ENCODE measurements around the gene CCDC3.
"Not testable (repeated sequence)": the region's sequence is repeated elsewhere in the genome, so short reads cannot be mapped to it uniquely, and the experiment has no call there.

CCDC3 gene

DNA sequence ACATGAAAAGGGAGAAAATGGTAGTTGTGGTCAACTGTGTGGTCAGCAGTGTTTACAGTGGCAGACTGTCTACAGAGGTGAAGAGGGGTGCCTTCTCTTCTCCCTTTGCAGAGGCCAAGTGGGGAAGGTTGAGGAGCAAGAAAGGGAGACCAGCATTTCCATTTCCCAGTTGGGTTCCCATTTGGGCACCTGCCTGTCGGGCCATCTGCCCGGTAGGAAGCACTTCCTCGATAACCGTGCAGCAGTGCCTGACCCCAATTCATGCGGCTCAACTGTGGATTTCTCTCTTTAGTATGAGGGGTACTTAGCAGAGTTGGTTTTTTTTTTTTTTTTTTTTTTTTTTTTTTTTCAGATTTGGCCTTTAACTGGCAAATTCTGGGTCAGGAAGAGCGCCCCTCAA, 127.0 kb downstream of the CCDC3 start:
- TF ChIP-seq, protein P1, sequence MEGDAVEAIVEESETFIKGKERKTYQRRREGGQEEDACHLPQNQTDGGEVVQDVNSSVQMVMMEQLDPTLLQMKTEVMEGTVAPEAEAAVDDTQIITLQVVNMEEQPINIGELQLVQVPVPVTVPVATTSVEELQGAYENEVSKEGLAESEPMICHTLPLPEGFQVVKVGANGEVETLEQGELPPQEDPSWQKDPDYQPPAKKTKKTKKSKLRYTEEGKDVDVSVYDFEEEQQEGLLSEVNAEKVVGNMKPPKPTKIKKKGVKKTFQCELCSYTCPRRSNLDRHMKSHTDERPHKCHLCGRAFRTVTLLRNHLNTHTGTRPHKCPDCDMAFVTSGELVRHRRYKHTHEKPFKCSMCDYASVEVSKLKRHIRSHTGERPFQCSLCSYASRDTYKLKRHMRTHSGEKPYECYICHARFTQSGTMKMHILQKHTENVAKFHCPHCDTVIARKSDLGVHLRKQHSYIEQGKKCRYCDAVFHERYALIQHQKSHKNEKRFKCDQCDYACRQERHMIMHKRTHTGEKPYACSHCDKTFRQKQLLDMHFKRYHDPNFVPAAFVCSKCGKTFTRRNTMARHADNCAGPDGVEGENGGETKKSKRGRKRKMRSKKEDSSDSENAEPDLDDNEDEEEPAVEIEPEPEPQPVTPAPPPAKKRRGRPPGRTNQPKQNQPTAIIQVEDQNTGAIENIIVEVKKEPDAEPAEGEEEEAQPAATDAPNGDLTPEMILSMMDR (IDR thresholded peaks at IDR 0.05; ENCODE audit: low read depth, low read length, missing control alignments), result no peak
- no peak overlapping the region for H3K4me3 ChIP-seq (ENCODE audit: low read depth, low read length)
- no peak for DNase-seq (ENCODE audit: low read depth)
- in situ Hi-C loops (cut with HindIII; ENCODE audit: low sequenced_read_pairs), result no loop called here

DNA sequence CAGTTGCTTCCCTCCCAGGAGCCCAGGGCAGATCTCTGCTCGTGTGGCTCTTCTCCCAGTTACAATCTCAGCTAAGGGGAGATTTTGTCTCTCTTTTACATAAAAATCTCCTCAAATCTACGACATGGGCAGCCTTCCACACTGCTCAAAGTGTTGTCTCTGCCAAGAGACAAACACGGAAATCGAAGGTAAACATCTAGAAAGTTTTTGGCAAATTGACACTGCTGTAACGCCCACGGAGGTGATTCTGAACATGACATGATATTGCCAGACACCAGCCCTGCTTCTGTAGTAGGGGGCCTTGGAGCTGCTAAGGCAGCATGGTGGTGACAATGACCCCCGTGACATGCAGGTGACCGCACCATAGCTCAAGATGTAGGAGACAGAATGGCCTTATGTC, 128.3 kb downstream of the CCDC3 start:
- no peak for DNase-seq (ENCODE audit: low read depth)
- TF ChIP-seq, protein P1 (IDR thresholded peaks at IDR 0.05; ENCODE audit: low read depth, low read length, missing control alignments), result no peak
- in situ Hi-C loops (cut with HindIII; ENCODE audit: low sequenced_read_pairs), result no loop called here
- no peak overlapping the region for H3K4me3 ChIP-seq (ENCODE audit: low read depth, low read length)

DNA sequence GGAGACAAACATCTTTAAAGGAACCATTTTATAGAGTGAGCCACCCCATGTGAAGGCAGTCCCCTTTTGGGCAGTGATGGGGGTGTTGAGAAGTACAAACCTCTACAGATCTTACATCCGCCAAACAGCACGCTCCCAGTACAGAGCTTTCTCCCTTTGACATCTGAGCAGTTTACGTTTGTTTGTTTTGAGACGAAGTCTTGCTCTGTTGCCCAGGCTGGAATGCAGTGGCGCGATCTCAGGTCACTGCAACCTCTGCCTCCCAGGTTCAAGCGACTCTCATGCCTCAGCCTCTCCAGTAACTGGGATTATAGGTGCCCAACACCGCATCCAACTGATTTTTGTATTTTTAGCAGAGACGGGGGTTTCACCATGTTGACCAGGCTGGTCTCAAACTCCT, 128.9 kb downstream of the CCDC3 start:
- in situ Hi-C loops (cut with HindIII; ENCODE audit: low sequenced_read_pairs), result no loop called here
- no peak for DNase-seq (ENCODE audit: low read depth)

DNA sequence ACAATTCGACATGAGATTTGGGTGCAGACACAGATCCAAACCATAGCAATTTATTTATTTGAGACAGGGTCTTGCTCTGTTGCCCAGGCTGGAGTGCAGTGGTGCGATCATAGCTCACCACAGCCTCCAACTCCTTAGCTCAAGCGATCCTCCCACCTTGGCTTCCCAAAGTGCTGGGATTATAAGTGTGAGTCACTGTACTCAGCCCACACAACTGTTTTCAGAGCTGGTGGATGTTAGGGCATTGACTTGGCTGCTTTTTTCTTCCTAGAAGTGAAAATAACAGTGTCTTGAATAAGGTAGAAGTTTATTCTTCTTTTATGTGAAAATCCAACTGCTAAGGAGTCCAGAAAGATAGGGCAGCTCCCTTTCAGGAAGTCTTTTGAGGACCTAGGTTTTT, 132.1 kb downstream of the CCDC3 start:
- no peak overlapping the region for H3K4me3 ChIP-seq (ENCODE audit: low read depth, low read length)
- no peak for DNase-seq (ENCODE audit: low read depth)
- in situ Hi-C loops (cut with HindIII; ENCODE audit: low sequenced_read_pairs), result no loop called here
- TF ChIP-seq, protein P1 (IDR thresholded peaks at IDR 0.05; ENCODE audit: low read depth, low read length, missing control alignments), result no peak

More for the DNA sequence above, 128.9 kb downstream of the CCDC3 start:
- no peak overlapping the region for H3K4me3 ChIP-seq (ENCODE audit: low read depth, low read length)
- TF ChIP-seq, protein P1 (IDR thresholded peaks at IDR 0.05; ENCODE audit: low read depth, low read length, missing control alignments), result no peak

DNA sequence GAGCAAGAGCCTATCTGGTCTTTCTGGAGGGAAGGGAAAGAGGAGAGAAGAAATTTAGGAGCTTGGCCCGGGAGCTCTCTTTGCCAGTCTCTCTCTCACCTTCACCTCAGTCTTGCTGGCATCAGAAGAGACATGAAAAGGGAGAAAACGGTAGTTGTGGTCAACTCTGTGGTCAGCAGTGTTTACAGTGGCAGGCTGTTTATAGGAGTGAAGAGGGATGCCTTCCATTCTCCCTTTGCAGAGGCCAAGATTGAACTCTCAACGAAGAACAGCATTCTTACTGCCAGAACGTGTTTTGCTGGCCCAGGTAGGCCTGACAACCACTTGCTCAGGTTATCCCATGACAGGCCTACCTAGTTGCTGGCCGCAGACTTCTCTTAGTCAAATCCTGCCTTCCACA, 133.3 kb downstream of the CCDC3 start:
- in situ Hi-C loops (cut with HindIII; ENCODE audit: low sequenced_read_pairs), result no loop called here
- TF ChIP-seq, protein P1 (IDR thresholded peaks at IDR 0.05; ENCODE audit: low read depth, low read length, missing control alignments), result no peak
- DNase-seq (ENCODE audit: low read depth), result no peak
- no peak overlapping the region for H3K4me3 ChIP-seq (ENCODE audit: low read depth, low read length)

DNA sequence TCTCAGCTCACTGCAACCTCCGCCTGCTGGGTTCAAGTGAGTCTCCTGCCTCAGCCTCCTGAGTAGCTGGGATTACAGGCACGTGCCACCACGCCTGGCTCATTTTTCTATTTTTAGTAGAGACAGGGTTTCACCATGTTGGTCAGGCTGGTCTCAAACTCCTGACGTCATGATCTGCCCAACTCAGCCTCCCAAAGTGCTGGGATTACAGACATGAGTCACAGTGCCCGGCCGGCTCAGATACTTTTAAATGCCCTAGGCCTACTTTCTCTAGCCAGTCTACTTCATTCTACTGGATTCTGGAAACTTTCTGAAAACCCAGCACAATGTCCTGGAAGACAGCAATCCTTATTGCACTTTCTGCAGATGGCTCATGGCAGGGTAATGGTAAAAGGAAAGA, 136.0 kb downstream of the CCDC3 start:
- H3K4me3 ChIP-seq (ENCODE audit: low read depth, low read length); in situ Hi-C loops (cut with HindIII; ENCODE audit: low sequenced_read_pairs); DNase-seq (ENCODE audit: low read depth): not testable (repeated sequence)

DNA sequence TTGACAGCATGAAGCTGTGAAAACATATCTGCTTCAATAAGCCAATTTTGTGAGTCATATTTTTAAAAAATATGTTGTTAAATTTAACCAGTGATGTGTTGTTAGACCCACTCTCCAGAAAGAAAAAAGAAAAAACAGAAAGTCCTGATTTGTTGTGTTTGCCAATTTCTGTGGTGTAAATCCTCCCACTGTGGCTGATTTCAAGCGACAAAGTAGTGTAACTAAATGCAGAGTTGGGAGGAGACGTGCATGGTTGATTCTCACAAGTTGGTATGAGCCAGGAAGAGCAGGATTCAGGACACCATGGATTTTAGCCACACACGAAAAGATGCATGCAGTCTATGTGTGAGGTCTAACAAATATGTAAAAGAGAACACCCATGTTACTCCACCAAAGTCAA, 139.1 kb downstream of the CCDC3 start:
- TF ChIP-seq, protein P1 (IDR thresholded peaks at IDR 0.05; ENCODE audit: low read depth, low read length, missing control alignments), result no peak
- no peak overlapping the region for H3K4me3 ChIP-seq (ENCODE audit: low read depth, low read length)
- DNase-seq (ENCODE audit: low read depth), result no peak
- in situ Hi-C loops (cut with HindIII; ENCODE audit: low sequenced_read_pairs), result no loop called here
